ENCODE measurements around the gene NOD1.
"Not testable (repeated sequence)": the region's sequence is repeated elsewhere in the genome, so short reads cannot be mapped to it uniquely, and the experiment has no call there.

NOD1 gene

DNA sequence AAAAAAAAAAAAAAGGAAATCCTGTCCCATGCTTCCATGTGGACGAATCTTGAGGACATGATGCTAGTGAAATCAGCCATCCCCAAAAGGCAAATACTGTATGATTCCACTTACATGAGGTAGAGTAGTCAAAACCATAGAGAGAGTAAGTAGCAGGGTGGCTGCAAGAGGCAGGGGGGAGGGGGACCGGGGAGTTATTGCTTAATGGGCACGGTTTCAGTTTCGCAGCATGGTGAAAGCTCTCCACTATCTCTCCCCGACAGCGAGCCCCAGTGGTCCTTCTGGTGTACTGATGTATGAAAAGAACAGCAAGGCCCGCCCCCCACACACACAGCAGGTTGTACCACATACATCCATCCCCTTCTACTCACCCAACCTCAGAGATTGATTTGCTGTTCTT lies 32.8 kb downstream of the NOD1 start:
- peak; percentile 50 for DNase-seq

DNA sequence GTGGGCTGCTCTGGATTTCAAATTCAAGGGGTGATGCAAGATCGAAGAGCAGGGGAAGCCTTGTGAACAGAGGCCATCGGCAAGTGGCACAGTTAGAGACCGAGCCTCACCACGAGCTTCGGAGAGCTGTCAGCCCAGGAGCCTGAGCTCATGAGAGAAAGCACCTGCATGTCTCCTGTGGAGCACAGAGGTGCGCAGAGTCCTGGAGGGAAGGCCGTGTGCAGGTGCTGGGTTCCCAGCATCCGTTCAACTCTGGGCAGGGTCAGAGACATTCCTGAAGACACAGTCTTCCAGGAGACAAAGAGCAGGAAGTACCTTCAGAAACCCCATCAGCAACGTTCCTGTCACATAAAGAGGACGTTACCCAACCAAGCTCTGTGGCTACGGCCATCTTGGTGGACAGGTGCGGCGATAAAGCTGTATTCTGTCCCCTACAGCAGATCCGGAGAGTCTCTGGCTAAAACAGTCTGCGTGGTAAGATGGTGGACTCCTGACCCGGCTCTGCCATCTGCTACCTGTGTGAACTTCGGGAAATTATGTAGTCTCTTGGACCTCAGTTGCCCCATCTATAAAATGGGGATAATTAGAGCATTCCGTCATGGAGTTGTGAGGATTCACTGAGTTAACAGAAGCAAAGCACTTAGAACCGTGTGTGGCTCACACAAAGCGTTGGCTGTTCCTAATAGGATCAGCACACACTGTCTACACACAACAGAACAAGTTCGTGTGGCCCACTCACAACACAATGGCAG lies 40.6 kb downstream of the NOD1 start:
- no peak for DNase-seq

DNA sequence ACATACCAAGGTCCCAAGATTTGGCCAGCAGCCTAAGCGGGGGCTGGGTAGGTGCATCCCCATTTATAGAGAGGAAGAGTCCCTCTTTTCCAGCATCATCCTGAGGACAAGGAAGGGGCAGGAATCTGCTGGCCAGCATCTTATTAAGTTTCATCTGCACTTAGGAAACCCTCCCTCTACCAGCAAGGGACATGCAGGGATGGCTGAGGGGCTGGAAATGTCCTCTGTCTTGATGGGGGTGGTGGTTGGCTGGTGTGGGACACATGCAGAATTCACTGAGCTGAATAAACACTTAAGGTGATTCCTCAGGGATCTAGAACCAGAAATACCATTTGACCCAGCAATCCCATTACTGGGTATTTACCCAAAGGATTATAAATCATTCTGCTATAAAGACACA lies 42.1 kb downstream of the NOD1 start:
- no peak for DNase-seq

DNA sequence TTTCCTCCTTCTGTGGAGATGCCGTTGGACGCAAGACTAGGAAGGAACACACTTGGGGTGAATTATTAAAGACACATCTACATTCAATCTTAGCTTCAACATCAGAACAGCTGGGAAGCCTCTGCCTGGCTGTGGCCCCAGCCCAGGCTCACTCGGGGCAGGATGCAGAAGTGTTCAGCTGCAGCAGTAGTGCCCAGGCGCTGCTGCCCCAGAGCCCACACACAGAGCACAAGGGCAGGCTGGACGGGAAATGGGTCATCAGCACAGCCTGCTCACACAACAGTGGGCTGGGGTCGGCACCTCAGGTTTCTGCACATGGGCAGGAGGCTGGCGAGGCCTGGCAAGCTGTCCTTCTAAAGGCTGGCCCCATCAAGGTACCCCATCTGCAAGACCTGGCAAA lies 42.5 kb downstream of the NOD1 start:
- DNase-seq = no peak

DNA sequence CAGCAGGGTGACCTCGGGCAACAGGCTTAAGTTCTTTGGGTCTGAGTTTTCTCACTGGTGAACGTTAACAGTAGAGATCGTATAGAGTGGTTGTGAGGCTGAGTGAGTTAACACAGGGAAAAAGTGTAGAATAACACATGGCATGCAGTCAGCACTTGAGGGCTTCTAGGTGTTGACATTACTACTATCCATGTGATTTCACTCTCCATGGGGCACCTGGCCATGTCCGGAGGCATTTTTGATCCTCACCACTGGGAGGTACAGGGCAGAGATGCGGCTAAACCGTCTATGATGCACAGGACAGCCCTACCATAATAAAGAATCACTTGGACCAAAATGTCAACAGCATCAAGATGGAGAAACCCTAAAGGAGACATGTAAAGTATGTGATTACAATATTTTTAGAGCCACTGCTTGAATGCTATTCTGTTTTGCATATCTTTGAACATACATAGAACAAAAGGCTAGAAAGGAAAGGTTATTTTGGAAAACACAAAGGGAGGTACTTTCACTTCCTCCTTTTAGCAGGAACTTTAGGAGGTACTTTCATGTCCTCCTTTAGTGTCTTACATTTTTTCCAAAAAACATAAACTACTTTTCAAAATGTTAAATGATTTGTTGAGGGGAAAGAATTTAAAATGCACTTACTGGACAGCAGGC lies 44.3 kb downstream of the NOD1 start:
- no peak for DNase-seq

DNA sequence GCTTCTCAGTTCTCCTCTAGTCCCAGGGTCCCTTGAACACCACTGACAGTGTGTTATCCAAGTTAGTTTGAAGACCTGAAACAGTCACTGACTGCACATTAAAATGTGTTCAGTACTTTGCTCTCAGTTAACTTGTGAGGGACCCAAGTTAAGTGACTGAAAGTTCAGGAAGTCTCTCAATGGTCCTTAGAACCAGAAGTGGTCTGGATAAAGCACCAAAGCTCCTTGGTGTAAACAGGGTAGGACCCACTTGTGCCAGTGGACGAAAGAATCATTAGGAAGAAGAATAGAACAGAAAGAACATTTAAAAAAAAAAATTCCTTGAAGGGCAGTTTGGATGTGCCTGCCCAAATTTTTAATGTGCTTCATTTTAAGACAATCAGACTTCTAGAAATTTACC lies 45.1 kb downstream of the NOD1 start:
- DNase-seq = no peak

DNA sequence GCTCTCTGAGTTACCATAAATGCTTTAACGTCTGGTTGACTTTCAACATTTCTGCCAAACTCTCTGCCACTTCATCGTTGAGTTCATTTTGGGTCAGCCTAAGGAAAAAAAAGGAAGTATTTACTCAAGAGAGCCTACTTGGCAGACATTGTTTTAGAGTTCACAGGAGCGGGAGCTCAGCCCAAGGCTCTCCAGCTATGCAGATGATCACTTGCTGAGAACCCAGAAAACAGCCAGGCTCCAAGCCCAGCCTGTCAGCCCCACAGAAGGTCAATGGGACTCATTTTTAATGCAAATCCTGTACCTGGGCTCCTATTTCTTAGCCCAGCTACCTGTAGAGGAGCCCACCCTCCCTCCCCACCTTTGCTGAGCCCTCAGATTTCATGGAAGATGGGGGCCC lies 45.5 kb downstream of the NOD1 start:
- peak; percentile 20 for DNase-seq

DNA sequence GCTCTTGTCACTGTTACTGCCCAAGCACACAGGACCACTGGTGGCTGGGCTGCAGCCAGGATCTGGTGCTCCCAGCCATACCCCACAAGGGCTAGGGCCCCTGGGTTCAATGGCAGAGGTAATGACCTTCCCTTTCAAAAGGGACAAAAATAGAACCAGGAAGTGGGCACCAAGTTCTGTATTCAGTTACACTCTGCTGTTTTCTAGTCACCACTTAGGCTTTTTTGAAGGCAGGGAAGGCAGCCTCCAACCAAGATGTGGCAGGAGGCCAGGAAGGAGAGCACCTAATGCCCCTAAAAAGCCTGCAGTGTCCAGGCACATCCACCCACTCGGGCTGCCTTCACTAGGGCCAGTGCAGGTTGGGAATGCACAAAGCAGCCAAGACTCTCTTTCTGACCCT lies 47.8 kb downstream of the NOD1 start:
- no peak for DNase-seq

DNA sequence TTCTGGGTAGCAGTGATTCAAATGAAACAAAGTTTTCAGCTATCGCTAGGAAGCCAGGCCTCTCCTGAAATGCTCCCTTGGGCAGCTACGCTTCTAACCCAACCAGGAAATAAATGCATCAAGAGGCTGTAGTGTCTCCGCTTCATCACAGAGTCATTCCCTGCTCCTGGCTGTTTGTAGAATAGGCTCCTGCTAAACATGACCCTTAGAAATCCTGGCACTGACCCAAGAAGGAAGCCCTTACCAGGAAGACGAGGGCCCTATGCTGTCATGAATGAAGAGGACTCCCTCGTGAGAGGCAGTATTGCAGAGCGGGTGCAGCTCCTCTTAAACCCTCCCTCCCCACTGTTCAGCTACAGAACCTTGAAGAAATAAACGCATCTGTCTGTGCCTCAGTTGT lies 48.3 kb downstream of the NOD1 start:
- no peak for DNase-seq

DNA sequence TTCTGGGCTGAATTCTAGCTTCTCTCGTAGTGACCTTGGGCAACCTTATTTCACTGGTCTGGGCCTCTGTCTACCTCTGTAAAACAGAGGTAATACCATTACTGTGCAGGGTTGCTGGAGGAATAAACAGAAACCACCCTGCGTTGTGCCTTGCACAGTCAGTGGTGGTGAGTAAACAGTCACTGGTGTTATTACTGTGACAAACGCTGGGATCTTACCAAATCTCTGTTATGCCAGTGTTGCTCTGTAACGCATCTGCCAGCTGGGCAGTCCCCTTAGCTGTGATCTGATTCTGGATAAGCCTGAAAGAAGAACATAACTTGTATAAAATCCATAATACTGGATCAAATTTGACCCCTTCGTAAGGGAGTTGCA lies 49.4 kb downstream of the NOD1 start:
- DNase-seq = no peak

DNA sequence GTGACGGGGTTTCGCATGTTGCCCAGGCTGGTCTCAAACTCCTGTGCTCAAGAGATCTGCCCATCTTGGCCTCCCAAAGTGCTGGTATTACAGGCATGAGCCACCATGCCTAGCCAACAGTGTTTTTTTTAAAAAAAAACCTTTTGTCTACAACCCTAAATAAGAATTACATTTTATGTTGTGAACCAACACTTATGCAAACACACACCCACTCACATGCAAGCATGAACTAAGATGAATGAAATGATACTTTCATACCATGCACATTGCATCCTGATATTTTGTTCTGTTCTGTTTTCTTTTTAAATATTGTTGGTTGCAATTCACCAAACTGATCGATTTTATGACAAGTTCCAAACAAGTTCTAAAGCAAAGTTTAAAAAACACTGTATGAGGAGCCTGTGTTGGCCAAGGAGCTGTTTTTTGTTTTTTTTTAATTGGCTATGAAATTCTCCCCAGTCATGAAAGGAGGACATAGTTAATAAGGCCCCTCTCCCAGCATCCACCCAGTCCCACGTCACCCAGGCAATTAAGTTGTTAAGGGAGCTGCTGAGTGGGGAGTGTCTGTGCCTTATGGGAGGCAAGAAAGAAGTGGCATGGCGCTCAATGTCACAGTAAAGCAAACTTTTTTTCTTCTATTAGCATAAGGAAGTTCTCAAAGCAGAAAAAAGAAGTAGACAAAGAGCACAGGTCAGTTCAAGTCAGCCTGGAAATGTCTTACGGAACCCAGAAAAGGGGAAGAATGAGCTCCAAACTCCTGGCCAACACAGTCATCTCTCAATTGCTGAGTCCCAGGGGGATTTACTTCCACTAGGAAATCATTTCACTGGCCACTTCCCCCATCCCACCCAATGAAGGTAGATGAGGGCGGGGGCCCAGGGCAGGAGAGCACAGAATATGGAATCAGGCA lies 50.1 kb downstream of the NOD1 start:
- no peak for DNase-seq

DNA sequence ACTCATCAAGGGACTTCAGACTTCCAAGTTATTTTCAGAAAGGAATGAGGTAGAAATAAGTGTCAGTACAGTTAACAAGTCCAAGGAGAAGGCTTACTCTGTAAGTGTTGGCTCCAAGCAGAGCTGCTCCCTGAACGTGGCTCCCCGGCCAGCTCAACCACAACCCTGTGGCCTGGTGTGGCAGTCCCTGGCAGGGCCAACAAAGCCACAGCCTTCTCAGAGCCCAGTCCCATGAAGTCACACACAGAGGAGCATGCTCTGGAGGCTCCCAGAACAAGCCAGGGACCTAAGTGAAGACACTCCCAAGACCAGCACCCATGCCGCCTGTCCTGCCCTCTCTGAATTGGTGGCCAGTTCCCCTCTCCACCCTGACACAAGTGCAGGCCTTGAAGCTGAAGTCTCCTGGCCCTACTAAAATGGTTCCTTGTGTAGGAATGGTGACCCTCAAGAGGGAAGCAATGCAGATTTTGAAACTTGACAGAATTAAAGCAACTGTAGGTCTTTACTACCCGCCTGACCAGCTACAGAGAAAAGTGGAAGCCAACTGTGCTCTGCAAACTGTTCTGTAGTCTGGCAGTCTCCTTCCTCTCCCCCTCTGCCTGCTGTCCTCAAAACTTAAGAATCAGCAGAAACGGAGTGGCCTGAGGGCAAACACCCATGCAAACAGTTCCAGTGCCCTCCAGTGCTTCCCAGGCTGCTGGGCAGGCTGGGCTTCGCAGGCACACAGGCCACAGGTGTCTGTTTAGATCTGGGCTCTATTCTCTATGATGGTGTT lies 51.1 kb downstream of the NOD1 start:
- no peak for DNase-seq

DNA sequence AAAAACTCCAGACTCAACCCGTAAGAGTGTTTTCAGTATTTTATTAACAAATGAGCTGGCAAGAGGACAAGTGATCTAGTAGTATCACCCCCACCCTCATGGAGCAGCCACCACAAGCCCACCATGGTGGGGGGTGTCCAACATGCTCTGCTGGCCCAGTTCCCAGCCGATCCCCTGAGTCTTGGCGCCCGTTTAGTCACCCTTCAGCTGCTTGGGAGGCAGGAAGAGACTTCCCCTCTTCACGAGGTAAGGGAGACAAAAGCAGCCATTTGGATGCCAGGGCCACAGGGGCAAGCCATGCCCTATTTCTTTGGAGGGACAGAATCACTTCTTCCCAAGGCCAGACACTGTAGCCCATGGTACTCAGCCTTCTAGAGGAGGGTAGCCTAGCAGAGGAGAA lies 54.1 kb downstream of the NOD1 start:
- no peak for DNase-seq

DNA sequence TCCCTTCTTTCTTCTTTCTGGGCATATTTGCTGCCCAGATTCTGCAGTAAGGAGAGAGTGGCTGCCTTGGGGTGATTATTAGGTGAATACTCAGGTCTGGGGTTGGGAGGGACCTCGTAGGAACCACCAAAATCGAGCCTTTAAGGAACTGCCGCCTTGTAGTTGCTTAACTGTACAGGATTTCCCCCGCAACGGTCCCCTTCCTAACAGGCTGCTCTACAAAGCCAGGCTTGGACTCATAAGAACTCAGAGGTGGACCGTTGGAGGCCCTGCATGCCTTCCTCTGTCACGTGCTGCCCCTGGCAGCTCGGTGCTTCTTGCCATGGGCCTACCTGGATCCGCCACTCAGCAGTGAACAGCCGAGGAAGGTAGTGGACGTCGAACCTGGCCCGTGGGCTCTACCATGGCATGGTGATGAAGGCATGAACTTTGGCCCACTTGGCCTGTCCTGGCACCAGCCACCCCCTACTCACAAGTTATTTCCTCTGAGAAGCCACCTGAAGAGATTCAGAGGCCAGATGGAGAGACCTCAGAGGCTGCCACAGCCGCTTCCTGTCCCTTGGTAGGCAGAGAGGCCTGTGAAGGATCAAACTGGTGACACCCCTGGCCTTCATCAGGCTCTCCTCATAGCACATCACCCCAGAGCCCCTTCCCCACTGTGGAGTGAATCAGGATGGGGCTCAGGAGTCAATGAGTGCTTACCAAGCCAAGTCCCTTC lies 54.6 kb downstream of the NOD1 start:
- no peak for DNase-seq

DNA sequence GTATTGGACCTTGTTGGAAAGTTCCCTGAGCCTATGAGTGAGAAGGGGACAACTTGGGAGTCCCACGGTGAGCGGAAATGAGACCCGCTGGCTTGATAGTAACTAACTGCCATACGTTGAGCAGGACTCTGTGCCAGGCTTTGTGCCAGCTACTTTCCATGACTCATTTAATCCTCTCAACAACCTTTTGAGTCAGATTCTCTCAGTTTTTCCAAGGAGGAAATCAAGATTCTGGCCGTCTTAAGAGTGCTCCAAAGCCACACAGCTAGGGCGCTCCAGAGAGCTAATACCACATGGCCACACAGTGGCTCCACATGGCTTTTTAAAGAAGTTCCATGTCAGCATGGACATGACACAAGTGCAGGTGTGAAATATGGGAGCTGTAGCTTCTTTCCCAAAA lies 55.7 kb downstream of the NOD1 start:
- DNase-seq = peak; percentile 12

DNA sequence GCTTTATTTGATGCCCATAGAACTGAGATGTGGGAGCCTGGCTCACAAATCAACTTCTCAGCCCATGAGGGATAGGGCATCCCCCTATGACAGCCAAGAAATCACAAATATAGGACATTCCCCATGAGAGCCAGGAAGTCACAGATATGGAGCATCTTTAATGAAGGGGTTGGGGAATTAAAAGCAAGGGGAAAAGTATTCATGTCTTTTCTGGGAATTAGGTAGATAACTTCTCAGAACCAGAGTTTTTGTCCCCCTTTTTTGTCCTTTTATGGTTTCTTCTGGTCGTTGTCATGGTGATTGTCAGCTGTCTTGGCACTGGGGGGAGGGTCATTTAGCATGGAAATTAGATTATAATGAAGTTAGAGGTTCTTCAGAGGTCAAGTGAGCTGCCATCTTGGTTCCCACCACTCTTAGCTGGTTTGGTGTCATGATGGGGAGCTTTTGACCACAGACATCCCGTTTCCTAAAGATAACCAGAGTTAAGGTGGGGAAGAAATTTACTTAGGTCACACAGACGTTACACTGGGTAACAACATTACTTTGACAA lies 56.9 kb downstream of the NOD1 start:
- DNase-seq = no peak

DNA sequence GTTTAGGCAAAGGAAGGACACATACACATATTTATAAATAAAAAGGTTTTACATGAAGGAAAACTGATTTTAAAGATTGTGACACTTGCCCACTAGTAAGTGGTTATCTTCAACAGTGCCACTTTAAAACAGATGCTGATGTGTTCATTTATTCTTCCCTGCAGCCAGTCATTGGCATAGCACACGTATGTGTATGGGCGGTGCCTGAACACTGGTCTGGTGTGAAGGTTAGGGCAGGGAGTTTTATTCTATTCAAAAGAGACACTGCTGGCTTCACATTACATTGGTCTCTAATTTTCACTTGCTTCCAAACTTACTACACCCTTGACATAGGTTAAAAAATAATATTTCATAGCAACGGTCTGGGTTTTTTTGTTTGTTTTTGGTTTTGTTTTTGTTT lies 57.9 kb downstream of the NOD1 start:
- no peak for DNase-seq

DNA sequence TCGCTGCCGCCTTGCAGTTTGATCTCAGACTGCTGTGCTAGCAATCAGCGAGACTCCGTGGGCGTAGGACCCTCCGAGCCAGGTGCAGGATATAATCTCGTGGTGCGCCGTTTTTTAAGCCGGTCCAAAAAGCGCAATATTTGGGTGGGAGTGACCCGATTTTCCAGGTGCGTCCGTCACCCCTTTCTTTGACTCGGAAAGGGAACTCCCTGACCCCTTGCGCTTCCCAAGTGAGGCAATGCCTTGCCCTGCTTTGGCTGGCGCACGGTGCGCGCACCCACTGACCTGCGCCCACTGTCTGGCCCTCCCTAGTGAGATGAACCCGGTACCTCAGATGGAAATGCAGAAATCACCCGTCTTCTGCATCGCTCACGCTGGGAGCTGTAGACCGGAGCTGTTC lies 58.5 kb downstream of the NOD1 start:
- DNase-seq = not testable (repeated sequence)

DNA sequence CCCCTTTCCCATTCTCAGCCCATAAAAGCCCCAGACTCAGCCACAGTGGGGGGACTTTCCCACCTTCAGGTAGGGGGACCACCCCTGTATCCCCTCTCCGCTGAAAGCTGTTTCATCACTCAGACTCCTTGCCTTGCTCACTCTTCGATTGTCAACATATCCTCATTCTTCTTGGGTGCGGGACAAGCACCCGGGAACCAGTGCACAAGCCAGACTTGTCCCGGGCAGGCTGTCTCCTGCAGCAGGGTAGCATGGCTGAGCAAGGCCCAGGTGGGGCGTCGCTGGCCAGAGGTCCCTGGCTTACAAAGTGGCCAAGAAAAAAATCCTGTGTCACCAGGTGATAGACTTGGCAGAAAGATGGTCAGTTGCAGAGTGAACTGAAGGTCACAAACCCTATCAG lies 64.7 kb downstream of the NOD1 start:
- no peak for DNase-seq

DNA sequence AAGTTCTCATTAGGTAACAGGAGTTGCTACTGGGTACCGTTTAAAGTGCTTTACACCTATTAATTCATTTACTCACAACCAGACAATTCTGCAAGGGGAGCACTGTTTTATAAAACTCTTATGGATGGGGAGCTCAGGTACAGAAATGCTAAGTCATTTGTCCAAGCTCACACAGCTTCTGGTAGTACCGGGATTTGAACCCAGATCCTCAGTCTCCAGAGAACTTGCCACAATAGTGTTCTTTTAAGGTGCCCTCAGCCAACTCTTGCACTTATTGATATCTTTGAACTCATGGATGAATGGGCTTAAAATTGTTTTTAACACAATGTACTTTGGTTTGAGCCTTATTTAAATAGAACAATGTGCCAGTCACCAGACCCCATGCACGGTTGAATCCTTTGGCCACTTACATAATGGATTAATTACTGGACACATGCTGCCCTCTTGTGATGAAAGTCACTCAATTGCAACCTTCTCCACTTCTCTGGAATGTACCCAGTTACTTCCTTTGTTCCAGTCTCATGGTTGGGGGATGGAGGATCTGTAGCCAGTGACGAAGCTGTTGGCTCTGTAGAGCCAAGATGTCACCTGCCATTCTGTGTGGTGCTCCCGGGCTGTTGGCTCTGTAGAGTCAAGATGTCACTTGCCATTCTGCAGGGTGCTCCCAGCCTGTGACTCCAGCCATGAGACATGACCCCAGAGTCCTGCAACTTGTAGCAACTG lies 65.6 kb downstream of the NOD1 start:
- peak; percentile 84 for DNase-seq

DNA sequence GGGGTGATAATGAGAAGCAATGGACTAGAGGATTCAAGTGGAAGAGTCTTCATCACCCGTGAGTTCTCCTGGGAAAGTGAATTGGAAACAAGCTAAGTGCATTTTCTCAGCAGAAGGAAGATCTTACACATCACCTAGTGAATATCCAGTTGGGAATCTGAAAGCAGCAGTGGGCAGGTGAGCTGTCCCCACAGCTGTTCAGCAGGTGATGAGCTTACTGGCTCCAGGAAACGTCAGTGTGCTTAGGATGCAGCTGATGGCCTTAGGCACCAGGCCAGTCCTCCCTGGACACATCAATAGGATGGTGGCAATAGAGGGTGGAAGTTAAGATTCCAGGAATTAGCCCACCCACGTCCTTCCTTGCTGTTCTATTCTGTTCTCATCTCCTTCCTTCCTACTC lies 66.7 kb downstream of the NOD1 start:
- no peak for DNase-seq
